Right kidney (tissue), 1 donor: ENCODE measurements around the gene NTRK1.

Source experiments
- DNase-seq: peaks from one replicate; pipeline ENCODE4 v3.0.0-alpha.2; 2016

Gene NTRK1

GRCh38 chr1:156881101-156881500 lies 20.4 kb downstream of the NTRK1 start:
- no peak for DNase-seq

- DNase-seq: no peak
Observed at GRCh38 chr1:156881663-156882062, 21.0 kb downstream of the NTRK1 start.

GRCh38 chr1:156882543-156882942 lies 21.9 kb downstream of the NTRK1 start:
- DNase-seq: no peak

- DNase-seq: no peak
Observed at GRCh38 chr1:156883919-156884318, 23.3 kb downstream of the NTRK1 start.

GRCh38 chr1:156884560-156885184 lies 24.0 kb downstream of the NTRK1 start:
- DNase-seq: no peak

- no peak for DNase-seq
Observed at GRCh38 chr1:156885314-156885713, 24.6 kb downstream of the NTRK1 start.

- DNase-seq: no peak
Observed at GRCh38 chr1:156885880-156886355, 25.3 kb downstream of the NTRK1 start.

GRCh38 chr1:156886583-156887281 lies 26.1 kb downstream of the NTRK1 start:
- DNase-seq: no peak

GRCh38 chr1:156887317-156887716 lies 26.7 kb downstream of the NTRK1 start:
- no peak for DNase-seq

- no peak for DNase-seq
Observed at GRCh38 chr1:156887734-156888133, 27.1 kb downstream of the NTRK1 start.

GRCh38 chr1:156889802-156890580 lies 29.3 kb downstream of the NTRK1 start:
- DNase-seq: peak; percentile 57

- peak; percentile 81 for DNase-seq
Observed at GRCh38 chr1:156892190-156893047, 31.8 kb downstream of the NTRK1 start.

GRCh38 chr1:156893048-156893953 lies 32.6 kb downstream of the NTRK1 start, which contains the start of gene PEAR1:
PEAR1 (plus strand) TSS chr1:156893718; CDS start chr1:156903927, 10,209 bp downstream.
- peak; percentile 69 for DNase-seq

- DNase-seq: no peak
Observed at GRCh38 chr1:156894001-156894400, 33.3 kb downstream of the NTRK1 start.

- DNase-seq: no peak
Observed at GRCh38 chr1:156894711-156895454, 34.2 kb downstream of the NTRK1 start.

- DNase-seq: no peak
Observed at GRCh38 chr1:156895455-156895812, 34.8 kb downstream of the NTRK1 start.

GRCh38 chr1:156895927-156896326 lies 35.3 kb downstream of the NTRK1 start:
- no peak for DNase-seq

- DNase-seq: no peak
Observed at GRCh38 chr1:156896490-156897033, 35.9 kb downstream of the NTRK1 start.

GRCh38 chr1:156897078-156897825 lies 36.6 kb downstream of the NTRK1 start:
- DNase-seq: no peak
